HepG2 (cell line): ENCODE results near the gene MTA2. TPM values are rescaled to one million over a fixed set of nuclear protein-coding genes. Genes with fewer than 3 reads are reported as not detected.

Experiments used
- AKAP8 ChIP-seq: sonication (generic); formaldehyde crosslinking; IDR thresholded peaks from 2 replicates; pipeline ENCODE4 v1.5.1; 2020; ENCODE audit warnings: mild to moderate bottlenecking, missing genetic modification reagents
- ATAD3A ChIP-seq: sonication (generic); formaldehyde crosslinking; IDR thresholded peaks from 2 replicates; pipeline ENCODE4 v1.4.0; 2020; ENCODE audit warnings: missing genetic modification reagents
- CREM ChIP-seq, 2 experiments: sonication (generic) in 1 of 2; formaldehyde crosslinking in 1 of 2; IDR thresholded peaks; 2 replicates each; pipeline versions ENCODE4 v1.4.0 to v1.6.1; 2016 to 2020; ENCODE audit warnings: antibody characterized with exemption in 1 of 2, mild to moderate bottlenecking in 1 of 2, missing genetic modification reagents in 1 of 2
- DNMT1 ChIP-seq: sonication (generic); formaldehyde crosslinking; IDR thresholded peaks from 2 replicates; pipeline ENCODE4 v1.5.1; 2020; ENCODE audit warnings: mild to moderate bottlenecking, missing genetic modification reagents
- ERF ChIP-seq: IDR thresholded peaks from 2 replicates; pipeline ENCODE4 v1.6.1; 2018; ENCODE audit warnings: missing biosample characterization, missing genetic modification reagents
- ESRRA ChIP-seq: sonication (generic); formaldehyde crosslinking; IDR thresholded peaks from 2 replicates; pipeline ENCODE4 v1.5.1; 2020; ENCODE audit warnings: mild to moderate bottlenecking, low read depth, missing genetic modification reagents
- FOXA1 ChIP-seq, 2 experiments: fragments of 450-650 bp in 1 of 2; sonication (generic) in 1 of 2; formaldehyde crosslinking in 1 of 2; IDR thresholded peaks; 2 replicates each; pipeline versions ENCODE4 v1.4.0 to v1.6.1; 2016 to 2020; ENCODE audit warnings: missing genetic modification reagents in 1 of 2
- FOXO4 ChIP-seq: sonication (generic); formaldehyde crosslinking; conservative IDR thresholded peaks from 2 replicates; pipeline ENCODE4 v1.8.1; 2023; ENCODE audit warnings: missing genetic modification reagents
- FOXP1 ChIP-seq, 2 experiments: fragments of 450-650 bp in 1 of 2; IDR thresholded peaks; 2 replicates each; pipeline ENCODE4 v1.6.1; 2017 to 2018; ENCODE audit warnings: antibody characterized with exemption in 1 of 2
- HNRNPL ChIP-seq: fragments of 200-400 bp; formaldehyde crosslinking; IDR thresholded peaks from 2 replicates; pipeline ENCODE4 v1.6.1; 2017; ENCODE audit warnings: mild to moderate bottlenecking, low read depth, low read length
- IRF9 ChIP-seq: sonication (generic); formaldehyde crosslinking; IDR thresholded peaks from 2 replicates; pipeline ENCODE4 v1.8.0; 2022; ENCODE audit warnings: missing genetic modification reagents, mild to moderate bottlenecking, borderline replicate concordance
- ISL2 ChIP-seq: sonication (generic); formaldehyde crosslinking; IDR thresholded peaks from 2 replicates; pipeline ENCODE4 v1.5.0; 2020; ENCODE audit warnings: missing genetic modification reagents
- MAFG ChIP-seq: sonication (generic); formaldehyde crosslinking; IDR thresholded peaks from 2 replicates; pipeline ENCODE4 v1.5.1; 2020; ENCODE audit warnings: mild to moderate bottlenecking, missing genetic modification reagents
- POGK ChIP-seq: sonication (generic); formaldehyde crosslinking; conservative IDR thresholded peaks from 2 replicates; pipeline ENCODE4 v1.8.0; 2022; ENCODE audit warnings: mild to moderate bottlenecking, moderate library complexity, missing genetic modification reagents
- SP1 ChIP-seq, 2 experiments: fragments of 450-650 bp in 1 of 2; sonication (generic) in 1 of 2; formaldehyde crosslinking in 1 of 2; IDR thresholded peaks; 2 replicates each; pipeline versions ENCODE4 v1.4.0 to v1.6.1; 2016 to 2020; ENCODE audit warnings: missing genetic modification reagents in 1 of 2
- STAT5B ChIP-seq: sonication (generic); formaldehyde crosslinking; IDR thresholded peaks from 2 replicates; pipeline ENCODE4 v1.4.0; 2020; ENCODE audit warnings: missing genetic modification reagents
- TCF7L2 ChIP-seq: IDR thresholded peaks from 2 replicates; pipeline ENCODE4 v1.6.1; 2011; ENCODE audit warnings: mild to moderate bottlenecking, low read depth, low read length, moderate library complexity
- TMF1 ChIP-seq: sonication (generic); formaldehyde crosslinking; IDR thresholded peaks from 2 replicates; pipeline ENCODE4 v1.8.1; 2022; ENCODE audit warnings: low read depth, missing genetic modification reagents
- ZBTB20 ChIP-seq: sonication (generic); formaldehyde crosslinking; IDR thresholded peaks from 2 replicates; pipeline ENCODE4 v1.8.1; 2023; ENCODE audit warnings: missing genetic modification reagents, low read depth, mild to moderate bottlenecking, borderline replicate concordance
- ZBTB37 ChIP-seq: sonication (generic); formaldehyde crosslinking; IDR thresholded peaks from 2 replicates; pipeline ENCODE4 v1.4.0; 2020; ENCODE audit warnings: mild to moderate bottlenecking, missing genetic modification reagents
- ZFP36 ChIP-seq: fragments of 150-350 bp; IDR thresholded peaks from 2 replicates; pipeline ENCODE4 v1.6.1; 2018; ENCODE audit warnings: borderline replicate concordance, low read length, low read depth; ENCODE audit not compliant: partially characterized antibody
- ZNF138 ChIP-seq: sonication (generic); formaldehyde crosslinking; IDR thresholded peaks from 2 replicates; pipeline ENCODE4 v1.5.0; 2020; ENCODE audit warnings: mild to moderate bottlenecking, low read depth, missing genetic modification reagents
- ZNF205 ChIP-seq: IDR thresholded peaks from 2 replicates; pipeline ENCODE4 v1.6.1; 2018; ENCODE audit warnings: missing biosample characterization, missing genetic modification reagents
- ZNF34 ChIP-seq: sonication (generic); formaldehyde crosslinking; IDR thresholded peaks from 2 replicates; pipeline ENCODE4 v1.4.0; 2020; ENCODE audit warnings: mild to moderate bottlenecking, missing genetic modification reagents, borderline replicate concordance
- polyA plus RNA-seq, 8 experiments: library from polyadenylated mRNA; depleted of rRNA in 3 of 8; stranded (reverse) in 7 of 8; unstranded in 1 of 8; fragments of >200 nt; fragmentation: Illumina TruSeq in 4 of 8; extraction: Trizol in 4 of 8; gene quantifications; 2 replicates each; pipeline versions ENCODE4 v1.2.1 to v1.2.3, GENCODE V29; 2011 to 2016; ENCODE audit warnings: low read depth in 4 of 8, missing spikeins in 1 of 8, mixed read lengths in 1 of 8; ENCODE audit not compliant: insufficient read depth in 1 of 8
- total RNA-seq, 5 experiments: library from RNA; depleted of rRNA; stranded (reverse); fragments of >200 nt; fragmentation: Illumina TruSeq; extraction: Trizol; gene quantifications; 2 replicates each; pipeline ENCODE4 v1.2.3, GENCODE V29; 2016; ENCODE audit warnings: low read depth in 1 of 5

The MTA2 gene
- total and polyA plus RNA-seq, 2 of the 13 experiments (the other 11 are each of a cell fraction or from before 2014, with no cell fraction given): 14.0 to 70.0 TPM

GRCh38 chr11:62548545-62549335, 52.9 kb downstream of the MTA2 start (continued):
- TF ChIP-seq POGK (CRISPR knock-in tag) (no peak), AKAP8 (CRISPR knock-in tag) (no peak), ZNF138 (CRISPR knock-in tag) (no peak), FOXA1 (IDR thresholded peaks at IDR 0.05) (no peak), FOXA1 (CRISPR knock-in tag; IDR thresholded peaks at IDR 0.05) (peak; percentile 89), ZNF205 (CRISPR knock-in tag) (no peak), ERF (CRISPR knock-in tag) (peak; percentile 66; the same call in 1 of the 2 replicates), HNRNPL (no peak), MAFG (CRISPR knock-in tag) (no peak), ZBTB20 (0 out of 2 replicates have a peak, but pooled peaks have one; percentile 17), CREM (IDR thresholded peaks at IDR 0.05) (peak; percentile 58; the same call in 1 of the 2 replicates), CREM (CRISPR knock-in tag; IDR thresholded peaks at IDR 0.05) (no peak), FOXP1 (IDR thresholded peaks at IDR 0.05) (no peak), FOXP1 (CRISPR knock-in tag; IDR thresholded peaks at IDR 0.05) (peak; percentile 62; the same call in 1 of the 2 replicates), ATAD3A (CRISPR knock-in tag) (no peak), TMF1 (CRISPR knock-in tag) (no peak), ZBTB37 (CRISPR knock-in tag) (peak; percentile 51; the same call in 1 of the 2 replicates), FOXO4 (CRISPR knock-in tag) (no peak), ZFP36 (no peak), TCF7L2 (no peak), IRF9 (CRISPR knock-in tag) (peak; percentile 49; the same call in 1 of the 2 replicates), SP1 (IDR thresholded peaks at IDR 0.05) (no peak), SP1 (CRISPR knock-in tag; IDR thresholded peaks at IDR 0.05) (no peak), ISL2 (CRISPR knock-in tag) (peak; percentile 46; the same call in 1 of the 2 replicates), ESRRA (no peak), ZNF34 (CRISPR knock-in tag) (no peak), DNMT1 (CRISPR knock-in tag) (no peak), STAT5B (no peak)
